ENCODE data around the gene CA10.

CA10 gene

DNA sequence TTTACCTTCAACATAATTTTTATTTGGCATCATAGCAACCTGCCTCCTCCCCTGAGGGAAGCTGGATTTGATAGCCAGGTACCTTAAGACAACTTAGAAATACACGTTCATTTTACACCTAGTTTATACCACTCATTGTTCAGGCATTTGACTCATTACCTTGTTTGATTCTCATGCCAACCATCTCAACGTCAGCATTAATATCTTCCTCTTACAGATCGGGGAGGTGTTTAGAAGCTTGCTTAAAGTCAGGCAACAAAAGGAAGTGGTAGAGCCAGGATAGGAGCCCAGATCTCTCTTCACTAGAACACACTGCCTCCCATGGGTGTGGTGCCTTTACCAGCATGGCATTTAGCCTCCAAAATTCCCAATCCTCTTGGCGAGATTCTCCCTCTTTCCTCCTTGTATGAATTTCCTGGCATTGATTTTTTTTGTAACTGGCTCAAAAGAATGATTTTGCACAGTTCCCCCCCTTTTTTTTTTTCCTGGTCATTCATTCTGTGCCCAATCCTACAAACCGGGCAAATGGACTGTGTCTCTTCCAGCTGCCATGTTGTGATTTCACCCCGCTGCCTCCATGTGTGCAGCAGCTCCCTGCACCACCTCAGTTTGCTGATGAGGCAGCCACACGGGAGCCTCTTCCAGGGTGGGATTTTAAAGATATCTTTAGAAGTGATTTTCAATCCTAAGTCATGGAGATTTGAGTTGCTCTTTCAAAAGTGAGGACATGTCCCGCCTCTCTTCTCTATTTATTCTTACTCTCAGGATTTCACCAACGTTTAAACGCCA, 514.6 kb downstream of the CA10 start:
- DNase-seq (ENCODE audit: low read depth), result no peak

DNA sequence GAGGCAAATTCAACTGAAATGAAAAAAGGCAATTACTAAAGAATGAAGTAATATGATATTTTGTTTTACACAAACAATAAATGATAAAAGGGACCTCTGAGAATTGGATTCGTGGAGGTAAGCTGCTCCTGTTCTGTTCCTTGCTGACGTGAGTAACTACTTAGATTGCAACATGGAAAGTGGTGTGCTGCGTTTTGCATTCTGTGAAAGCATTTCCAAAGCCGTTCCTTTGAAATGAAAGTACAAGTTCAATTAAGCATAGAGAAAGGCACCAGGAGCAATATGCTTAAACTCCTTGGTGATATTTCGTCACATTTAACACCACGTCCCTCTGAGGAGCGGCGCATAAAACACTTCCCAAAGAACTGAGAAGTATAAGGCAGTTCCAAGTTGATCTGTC, 516.5 kb downstream of the CA10 start:
- no peak for DNase-seq (ENCODE audit: low read depth)

DNA sequence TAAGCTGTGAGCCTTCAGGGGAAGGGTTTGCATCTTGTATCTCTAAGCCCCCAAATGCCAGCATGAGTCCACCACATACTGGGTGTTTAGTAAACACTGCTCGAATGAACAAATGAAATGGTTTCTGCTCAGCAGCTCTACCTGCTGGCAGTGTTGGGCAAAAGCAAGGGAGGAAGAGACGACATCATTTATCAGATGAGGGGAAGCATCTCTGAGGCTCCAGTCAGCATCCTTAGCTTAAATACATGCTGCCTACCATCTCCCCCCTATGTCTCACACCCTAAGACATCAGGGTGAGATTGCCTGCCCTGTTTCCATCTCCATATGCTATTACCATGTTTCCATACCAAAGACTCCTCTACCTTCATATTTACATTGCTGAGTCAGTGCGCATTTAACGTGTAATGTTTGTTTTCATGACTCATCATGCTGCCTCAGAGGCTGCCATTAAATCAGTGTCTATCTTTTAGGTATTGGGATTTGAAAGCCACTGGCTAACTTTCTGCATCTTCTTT, 518.3 kb downstream of the CA10 start:
- DNase-seq (ENCODE audit: low read depth), result no peak

DNA sequence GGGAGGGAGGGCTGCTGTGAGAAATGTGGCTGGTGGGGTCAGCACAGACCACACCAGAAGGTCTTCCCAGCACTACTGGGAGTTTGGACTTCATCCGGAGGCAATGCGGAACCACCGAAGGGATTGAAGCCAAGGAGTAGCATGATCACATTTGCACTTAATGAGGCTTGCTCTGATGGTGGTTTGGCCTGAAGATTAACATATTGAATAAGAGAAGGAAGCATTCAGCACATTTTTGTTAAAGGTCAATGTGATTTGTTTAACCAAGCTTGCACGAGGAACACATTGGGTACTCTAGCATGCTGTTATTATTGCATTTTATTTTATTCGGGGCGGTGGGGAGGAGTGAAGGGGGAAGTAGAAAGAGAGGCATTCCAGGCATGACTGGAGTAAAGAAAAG, 519.5 kb downstream of the CA10 start:
- DNase-seq (ENCODE audit: low read depth), result no peak

DNA sequence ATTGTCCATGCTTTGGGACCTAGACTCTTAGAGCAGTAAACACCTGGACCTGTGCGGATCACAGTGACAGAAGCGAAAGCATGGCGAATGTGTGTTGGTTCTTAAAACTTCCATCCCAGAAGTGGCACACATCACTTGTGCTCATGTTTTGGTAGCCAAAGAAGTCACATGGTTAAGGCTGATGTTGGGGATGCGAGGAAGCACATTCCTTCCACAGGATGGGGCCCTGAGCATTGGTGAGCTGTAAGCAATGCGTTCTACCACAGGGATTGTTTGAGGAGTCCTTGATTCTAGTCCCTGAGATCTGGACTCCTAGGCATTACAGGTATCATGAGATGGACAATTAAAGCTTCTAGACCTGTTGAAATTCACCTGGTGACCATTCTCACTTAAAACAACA, 522.2 kb downstream of the CA10 start:
- no peak for DNase-seq (ENCODE audit: low read depth)

DNA sequence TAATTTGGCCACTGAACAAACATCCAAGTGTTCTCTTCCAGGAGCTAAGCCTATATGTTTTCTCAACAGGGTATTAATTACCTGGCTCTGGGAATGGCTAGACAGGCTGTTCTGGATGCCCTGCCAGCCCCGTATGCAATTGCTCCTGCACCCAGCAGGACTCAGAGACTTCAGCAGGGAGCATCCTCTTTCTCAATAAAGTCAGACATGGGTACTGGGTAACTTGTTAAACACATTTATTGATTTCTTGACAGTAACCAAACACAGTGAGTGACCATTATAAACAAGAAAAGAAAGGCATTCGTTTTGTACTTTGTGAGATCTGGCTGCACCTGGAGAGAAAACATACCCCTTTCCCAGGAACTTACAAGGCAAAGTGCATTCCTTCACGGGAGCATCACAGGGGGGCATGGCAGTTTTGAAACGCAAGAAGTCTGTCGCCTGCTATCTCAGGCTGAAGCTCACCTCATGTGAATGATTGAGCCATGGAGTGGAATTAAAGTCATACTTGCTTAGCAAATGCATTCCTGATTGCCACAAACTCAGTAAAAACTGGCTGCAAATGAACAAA, 528.3 kb downstream of the CA10 start:
- no peak for DNase-seq (ENCODE audit: low read depth)

DNA sequence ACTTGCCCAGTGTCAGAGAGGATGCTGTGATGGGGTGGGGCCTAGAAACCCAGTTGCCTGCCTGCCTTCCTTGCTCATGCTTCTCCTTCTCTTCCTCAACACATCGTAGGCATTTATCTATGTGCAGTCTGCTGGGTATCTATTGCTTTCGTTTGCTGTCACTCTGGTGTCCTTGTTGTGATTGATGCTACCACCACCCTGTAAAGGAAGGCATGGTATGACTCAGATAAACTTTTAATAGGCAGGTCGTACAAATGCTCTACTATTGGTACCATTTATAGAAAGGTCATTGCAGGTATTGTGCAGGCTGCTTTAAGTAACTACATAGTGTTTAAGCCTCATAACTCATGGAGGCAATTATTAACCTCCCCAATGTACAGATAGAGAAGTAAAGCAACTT, 529.3 kb downstream of the CA10 start:
- no peak for DNase-seq (ENCODE audit: low read depth)

DNA sequence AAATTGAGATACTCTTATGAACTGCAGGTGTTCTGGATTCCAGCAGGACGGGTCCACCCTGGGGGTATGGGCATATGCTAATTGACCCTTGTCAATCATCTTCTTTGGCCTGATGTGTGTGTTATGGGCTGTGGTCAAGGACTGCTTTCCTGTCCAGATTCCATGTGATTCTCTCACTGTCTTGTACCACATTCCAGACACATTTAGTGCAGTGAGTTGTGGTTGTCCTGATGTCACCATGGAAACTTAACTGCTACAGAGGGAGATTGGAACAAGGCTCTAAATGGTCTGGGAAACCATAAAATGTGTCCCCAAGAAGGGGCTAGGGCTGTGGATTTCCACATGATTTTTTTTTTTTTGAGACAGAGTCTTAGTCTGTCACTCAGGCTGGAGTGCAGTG, 530.7 kb downstream of the CA10 start:
- DNase-seq (ENCODE audit: low read depth), result no peak

DNA sequence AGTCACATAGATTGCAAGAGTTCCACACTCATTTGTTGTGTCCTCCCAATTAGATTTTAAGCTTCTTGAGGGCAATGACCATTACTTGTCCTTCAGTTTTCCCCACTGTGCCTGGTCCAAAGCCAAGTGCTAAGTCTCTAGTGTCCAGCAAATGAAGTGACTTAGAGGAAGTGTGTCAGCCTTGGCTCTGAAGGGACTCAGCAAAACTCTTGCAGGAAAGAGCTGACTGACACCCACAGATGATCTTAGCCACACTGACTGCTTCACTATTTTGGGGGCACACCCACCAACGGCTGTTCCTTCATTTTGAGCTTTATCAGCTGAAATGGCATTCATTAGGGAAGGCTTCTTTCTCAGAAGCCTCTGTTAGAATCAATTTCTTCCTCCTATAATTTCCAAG, 540.0 kb downstream of the CA10 start:
- DNase-seq (ENCODE audit: low read depth), result no peak

DNA sequence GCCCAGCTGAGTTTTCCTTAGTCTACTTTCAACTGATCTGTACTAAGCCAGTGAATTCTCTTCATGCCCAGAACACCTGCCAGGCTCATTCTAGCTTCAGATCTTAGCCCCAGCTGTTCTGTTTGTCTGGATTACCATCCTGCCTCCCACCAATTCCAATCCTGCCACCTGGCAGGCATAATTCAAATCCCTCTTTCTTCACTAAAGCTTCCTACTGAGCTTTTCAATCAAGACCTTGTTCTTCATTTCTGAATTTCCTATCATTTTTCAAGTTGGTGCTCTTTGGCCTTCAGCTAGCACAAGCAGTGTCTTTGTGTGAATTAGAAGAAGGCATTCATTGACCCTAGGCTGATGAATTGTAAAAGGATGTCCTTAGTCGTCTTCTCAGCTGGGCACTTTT, 540.5 kb downstream of the CA10 start:
- no peak for DNase-seq (ENCODE audit: low read depth)

DNA sequence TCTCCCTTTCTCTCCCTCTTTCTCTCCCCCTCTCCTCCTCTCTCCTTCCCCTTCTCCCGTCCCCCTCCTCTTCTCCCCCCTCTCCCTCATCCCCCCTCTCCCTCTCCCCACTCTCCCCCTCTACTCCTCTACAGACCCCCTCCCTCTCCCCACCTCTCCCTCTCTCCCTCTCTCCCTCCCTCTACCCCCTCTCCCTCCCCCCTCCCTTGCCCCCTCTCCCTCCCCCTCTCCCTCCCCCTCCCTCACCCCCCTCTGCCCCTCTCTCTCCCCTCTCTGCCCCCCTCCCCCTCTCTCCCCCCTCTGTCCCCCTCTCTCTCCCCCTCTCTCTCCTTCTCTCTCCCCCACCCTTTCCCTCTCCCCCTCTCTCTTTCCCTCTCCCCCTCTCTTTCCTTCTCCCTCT, 545.3 kb downstream of the CA10 start:
- DNase-seq (ENCODE audit: low read depth), result no peak

DNA sequence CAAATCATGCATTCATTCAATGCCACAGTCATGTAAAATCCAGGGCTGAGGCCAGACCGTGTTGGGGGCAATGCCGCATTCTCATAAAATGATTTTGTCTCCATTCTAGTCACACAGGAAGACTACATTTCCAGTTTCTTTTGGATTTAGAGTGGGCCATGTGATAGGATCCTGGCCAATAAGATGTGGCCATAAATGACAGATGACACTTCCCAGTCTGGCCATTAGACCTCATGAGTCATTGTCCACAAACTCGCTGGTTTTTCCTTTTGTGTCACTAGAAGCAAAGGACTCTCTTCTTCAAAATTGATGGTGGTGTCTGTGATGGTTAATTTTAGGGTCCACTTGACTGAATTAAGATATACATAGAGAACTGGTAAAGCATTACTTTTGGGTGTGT, 545.8 kb downstream of the CA10 start:
- DNase-seq (ENCODE audit: low read depth), result no peak

DNA sequence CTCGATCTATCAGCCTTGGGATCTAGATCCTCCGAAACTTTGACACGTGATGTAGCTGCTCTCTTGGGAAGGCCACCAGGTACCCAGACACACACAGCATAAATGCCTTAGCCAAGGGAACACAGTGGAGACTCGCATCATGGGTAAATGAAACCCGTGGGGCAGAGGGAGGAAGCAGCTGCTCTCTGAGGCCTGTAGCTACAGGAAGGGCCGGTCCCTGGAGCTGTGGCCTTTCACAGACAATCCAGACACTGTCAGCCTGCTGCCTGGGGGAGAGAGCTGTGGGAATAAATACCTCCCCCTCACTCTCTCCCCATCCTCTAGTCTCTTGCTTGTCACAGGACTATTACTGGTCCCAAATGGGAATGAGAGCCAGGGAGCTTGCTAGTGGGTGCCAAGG, 546.9 kb downstream of the CA10 start:
- no peak for DNase-seq (ENCODE audit: low read depth)

DNA sequence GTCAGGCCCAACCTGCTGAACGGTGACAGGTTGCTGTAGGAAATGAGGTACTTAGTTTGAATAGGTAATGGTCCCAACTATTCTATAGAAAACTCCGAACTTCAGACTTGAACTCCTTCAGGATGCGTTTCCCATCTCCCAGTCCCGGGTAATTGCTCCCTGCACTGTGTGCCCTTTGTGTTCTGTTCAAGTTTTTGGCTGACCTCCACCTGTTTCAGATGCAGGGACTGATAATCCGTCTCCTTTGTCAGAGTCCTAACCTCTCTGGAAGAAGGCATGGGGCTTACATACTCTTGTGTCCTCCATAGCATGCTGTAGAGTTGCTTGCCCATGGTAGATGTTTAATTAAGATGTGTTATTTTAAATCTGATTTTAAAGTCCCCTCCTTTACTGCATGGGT, 547.7 kb downstream of the CA10 start:
- no peak for DNase-seq (ENCODE audit: low read depth)

DNA sequence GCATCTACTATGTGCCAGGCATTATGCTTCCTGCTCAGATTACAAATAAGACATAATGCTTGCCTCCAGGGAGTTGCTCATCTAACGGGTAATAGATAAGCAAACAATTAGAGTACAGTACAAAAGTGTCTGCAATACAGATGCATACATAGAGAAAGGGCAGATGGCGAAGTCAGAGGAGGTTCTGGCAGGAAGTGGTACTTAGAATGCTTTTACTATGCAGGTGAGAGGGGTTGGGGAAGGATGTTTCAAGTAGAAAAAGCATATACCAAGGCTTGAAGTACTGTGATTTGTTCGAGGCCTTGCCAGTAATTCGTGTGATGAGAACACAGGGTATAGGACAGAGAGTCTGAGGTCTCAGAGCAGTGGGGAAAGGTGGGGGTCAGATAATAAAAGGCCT, 548.4 kb downstream of the CA10 start:
- no peak for DNase-seq (ENCODE audit: low read depth)

DNA sequence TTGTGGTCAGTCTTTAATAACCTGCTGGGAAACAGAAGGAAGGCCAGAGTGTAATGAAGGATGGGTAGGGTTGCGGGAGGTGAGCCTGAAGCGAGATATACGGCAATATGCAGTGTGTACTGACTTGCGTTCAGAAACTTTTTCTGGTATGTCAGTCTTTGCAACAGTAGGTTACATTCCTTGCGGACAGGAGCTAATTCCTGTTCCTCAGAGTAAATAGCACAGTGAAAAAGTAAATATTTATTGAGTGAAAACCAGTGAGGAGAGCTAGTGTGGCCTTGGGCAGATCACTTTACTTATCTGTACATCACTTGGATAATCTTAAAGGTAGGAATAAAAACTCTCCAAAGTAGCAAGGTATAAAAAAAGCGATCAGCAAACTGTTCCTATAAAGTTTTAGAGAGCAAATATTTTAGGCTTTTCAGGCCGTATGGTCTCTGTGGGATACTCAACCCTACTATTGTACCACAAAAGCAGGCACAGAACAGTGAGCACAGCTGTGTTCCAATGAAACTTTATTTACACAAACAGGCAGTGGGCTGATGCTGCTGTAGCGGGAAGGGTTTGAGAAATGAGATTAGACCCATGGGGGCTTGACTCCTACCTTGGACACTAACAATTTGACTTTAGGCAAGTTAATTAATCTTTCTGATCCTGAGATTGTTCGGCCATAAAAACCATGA, 550.1 kb downstream of the CA10 start:
- no peak for DNase-seq (ENCODE audit: low read depth)

DNA sequence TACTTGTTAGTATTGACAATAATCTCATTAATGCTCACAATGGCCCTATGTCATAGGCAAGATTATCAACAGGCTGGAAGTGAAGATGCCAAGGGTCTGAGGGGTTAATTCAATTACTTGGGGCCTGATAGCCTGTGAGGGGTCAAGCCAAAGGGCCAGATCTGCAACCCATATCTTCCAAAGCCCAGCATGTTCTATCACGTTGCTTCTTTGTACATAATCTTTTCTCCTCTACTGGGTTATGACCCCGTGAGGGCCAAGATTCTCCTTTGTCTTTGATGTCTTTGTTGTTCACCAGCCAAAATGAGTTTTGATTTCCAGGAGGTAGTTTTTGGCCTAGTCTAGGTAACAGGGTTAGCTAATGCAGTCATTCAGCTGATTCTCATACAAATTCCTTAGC, 551.0 kb downstream of the CA10 start:
- no peak for DNase-seq (ENCODE audit: low read depth)

DNA sequence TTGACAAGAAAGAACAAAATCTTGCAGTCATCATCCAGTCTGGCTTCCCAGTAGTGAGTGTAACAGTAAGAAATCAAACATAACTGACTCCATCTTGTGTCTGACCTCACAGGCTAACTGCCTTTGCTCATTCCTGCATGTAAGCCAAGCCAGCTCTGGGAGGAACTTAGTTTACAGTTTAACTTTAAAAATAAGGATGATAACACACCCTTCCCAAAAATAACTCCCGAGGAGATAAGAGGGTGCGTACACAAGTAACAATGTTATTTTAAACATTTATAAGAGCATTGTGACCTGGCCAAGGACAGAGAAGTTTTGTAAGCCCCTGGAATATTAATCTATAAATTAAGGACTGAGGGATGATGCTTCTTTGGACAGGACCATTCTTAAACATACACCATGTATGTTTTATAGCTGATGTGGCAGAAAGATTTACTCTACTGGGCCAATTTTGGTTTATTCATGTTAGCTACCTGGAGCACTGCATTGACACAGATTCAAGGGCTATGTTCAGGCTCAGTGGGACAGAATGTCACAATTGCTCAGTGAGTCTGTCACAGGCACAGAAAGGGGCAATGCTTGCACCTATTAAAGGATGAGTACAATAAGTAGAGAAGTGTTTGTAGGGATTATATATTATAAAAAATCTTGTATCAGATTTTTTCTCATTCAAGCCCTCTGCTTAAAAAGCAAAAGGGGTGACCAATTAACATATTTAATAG, 554.1 kb downstream of the CA10 start:
- DNase-seq (ENCODE audit: low read depth), result no peak

DNA sequence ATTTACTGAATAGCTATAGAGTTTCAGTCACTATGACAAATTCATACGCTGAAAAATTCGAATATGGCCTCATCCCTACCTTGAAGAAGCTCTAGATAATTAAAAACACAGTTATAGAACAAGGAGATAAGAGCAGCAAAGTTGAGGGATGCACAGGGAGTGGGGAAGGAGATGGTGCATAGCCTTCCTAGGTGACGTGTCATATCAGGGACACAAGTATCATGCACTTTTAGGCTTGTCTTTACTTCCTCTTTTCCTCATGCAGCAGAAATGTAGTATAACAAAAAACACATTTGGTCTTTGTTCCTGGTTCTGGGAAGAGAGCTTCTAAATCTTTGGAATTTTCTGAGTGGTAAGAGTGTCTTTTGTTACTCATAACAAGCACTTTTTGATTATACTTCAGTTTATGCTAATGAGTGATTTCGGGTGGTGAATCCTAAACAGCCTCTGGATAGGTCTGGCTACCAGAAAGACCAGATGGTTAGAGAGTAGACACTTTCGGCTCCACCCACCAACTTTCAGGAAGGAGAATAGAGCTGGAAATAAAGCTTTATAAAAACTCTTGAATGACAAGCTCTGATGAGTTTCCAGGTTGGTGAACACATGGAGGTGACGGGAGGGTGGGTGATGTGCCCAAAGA, 556.8 kb downstream of the CA10 start:
- DNase-seq (ENCODE audit: low read depth), result no peak

DNA sequence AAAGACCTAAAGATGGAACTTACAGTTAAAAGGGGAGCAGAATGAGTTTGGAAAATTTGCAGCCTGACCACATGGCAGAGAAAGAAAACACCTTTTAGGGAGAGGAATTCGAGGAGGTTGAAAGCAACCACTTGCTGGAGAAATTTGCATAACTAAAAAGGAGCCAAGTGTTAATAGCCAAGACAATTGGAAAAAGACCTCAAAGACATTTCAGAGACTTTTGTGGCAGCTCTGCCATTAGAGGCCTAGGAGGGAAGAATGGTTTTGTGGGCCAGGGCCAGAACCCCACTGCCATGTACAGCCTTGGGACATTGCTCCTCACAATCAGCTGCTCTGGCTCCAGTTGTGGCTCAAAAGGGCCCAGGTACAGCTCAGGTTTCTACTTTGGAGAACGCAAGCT, 559.7 kb downstream of the CA10 start:
- no peak for DNase-seq (ENCODE audit: low read depth)

DNA sequence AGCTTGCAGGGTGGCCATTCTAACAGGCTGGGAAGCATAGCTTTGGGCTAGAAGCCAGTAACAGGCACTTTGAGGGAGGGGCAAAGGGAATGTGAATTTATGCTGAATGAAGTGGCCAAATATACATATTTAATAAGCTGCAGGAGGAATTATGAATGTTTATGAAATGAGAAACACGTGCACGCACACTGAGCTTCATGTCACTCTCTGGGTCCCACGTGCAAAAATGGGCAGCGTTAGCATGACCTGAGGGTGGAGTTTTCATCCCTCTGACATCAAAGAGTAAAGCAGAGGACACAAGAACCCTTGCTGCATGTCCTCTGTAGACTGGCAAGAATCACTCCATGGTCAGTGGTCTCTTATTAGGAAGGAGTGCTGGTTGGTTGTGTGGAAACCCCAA, 561.2 kb downstream of the CA10 start:
- DNase-seq (ENCODE audit: low read depth), result no peak

DNA sequence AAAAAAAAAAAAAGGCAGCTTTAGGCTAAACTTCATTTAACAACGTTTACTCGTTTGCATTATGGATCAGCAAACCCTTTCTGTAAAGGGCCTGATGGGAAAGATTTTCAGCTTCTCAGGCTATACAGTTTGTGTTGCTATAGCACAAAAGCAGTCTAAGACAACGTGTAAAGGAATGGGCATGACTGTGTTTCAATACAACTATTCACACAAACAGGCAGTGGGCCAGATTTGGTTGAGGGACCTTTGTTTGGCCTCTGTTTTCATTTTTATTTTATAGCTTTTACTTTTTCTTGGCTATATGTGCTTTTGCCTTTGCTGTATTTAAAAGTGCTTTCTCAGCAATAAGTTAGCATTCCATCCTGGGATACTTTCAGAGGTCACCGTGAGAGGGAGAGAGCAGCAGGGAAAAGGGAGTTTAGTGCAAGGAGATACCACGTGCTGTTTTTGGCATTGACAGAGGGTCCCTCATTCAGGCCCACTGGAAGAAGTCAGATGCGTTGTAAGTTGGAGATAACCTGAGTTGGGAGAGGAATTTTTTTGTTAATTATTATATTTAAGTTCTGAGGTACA, 562.6 kb downstream of the CA10 start:
- DNase-seq (ENCODE audit: low read depth), result no peak
